HG02763 (cell line): ENCODE measurements around the gene IGSF5.
"Not testable (repeated sequence)": the region's sequence is repeated elsewhere in the genome, so short reads cannot be mapped to it uniquely, and the experiment has no call there.

Source experiments
- ATAC-seq: cut with Tn5 transposase; IDR thresholded peaks from one replicate; pipeline ENCODE4 v1.9.1; 2021; ENCODE audit warnings: mild to moderate bottlenecking, moderate library complexity; ENCODE audit not compliant: unreplicated experiment

The IGSF5 gene

DNA sequence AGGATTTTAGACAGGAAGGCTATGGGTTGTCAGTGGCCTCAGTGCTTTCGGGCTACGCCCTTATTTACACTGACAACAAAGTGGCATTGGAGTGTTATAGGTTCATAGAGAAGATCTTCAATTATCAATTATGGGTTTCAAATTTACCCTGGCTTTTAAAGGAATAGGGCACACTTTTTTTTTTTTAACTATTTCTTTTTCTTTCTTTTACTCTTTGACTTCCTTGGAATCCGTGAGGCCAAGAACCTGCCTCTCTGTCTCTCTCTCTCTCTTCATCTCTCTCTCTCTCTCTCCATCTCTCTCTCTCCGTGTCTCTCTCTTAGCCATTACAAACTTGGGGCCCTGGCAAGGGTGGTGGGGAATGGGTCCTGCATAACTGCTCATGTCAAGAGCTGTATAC lies at the start of gene IGSF5:
TSS of gene IGSF5 (plus strand) at position 301 of the 400 bp plus-strand sequence. CDS start 327 bp downstream, outside the sequence.
- ATAC-seq = not testable (repeated sequence)

DNA sequence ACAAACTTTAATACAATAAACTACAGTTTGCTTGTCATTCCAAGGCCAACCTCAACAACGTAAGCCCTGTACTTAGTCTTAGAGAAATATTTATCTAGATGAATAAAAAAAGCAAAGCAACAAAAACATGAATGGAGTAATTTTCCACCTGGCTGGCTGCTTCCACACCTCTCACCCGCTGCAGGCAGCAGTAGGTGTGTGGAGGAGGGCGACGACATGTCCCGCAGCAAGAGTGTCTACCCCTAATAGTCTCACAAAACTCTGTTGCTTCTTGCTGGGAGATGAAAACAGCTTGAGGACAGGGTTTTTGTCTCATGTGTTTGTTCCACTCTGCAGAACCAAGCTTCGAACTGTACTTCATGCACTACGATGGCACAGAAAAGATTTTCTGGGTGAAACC lies 48.8 kb upstream of the IGSF5 start:
- no peak for ATAC-seq

DNA sequence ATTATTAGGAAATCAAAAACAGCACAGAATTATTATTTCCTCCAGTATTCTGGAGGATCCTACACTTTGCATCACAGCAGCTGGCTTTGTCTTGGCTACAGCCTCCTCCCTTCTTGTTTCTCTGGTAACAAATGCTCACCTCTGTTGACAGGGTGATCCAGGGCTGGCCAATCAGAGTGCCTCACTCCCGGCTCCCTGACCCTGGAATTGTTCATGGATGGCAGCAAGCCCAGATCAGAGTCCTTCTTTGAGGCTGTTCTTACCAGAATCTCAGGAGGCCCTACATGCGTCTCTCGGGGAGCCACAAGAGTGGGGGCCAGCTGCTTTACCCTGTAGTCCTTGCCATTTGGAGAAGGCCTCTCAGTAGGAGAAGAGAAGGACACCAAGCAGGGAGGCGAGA lies 48.4 kb upstream of the IGSF5 start:
- ATAC-seq = no peak

GRCh38 chr21:39700318-39700717 lies 44.7 kb upstream of the IGSF5 start:
- no peak for ATAC-seq

DNA sequence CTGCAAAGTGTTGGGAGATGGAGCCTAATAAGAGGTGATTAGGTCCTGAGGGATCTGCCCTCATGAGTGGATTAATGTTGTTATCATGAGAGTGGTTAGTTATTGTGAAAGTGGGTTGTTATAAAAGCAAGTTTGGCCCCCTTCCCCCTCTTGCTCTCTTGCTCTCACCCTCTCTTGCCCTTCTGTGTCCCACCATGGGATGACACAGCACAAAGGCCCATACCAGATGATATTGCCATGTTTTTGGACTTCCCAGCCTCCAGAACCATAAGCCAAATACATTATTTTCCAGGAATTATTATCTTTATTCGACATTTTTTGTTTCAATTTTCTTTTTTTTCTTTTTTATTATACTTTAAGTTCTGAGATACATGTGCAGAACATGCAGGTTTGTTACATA lies 41.4 kb upstream of the IGSF5 start:
- ATAC-seq = no peak

- no peak for ATAC-seq
Measured at GRCh38 chr21:39705849-39706248, 39.1 kb upstream of the IGSF5 start.

GRCh38 chr21:39707316-39707715 lies 37.7 kb upstream of the IGSF5 start:
- no peak for ATAC-seq

DNA sequence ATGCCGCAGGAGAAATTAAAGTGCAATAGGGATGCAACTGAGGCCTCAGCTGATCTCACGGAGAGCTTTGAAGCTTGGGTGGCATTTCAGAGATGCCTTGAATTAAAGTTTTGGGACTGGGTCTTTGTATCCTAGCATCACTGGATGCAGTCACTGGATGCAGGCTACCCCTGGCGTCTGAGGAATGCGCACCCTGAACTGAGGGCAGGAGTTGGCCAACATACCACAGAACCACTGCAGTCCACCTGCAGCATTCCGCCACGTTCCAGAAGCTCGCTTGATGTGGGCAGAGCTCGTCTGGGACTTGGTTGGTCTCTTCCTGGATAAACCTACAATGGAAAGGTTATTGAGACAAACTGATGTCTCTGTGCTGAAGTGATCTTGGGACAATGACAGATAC lies 34.1 kb upstream of the IGSF5 start:
- ATAC-seq = no peak

DNA sequence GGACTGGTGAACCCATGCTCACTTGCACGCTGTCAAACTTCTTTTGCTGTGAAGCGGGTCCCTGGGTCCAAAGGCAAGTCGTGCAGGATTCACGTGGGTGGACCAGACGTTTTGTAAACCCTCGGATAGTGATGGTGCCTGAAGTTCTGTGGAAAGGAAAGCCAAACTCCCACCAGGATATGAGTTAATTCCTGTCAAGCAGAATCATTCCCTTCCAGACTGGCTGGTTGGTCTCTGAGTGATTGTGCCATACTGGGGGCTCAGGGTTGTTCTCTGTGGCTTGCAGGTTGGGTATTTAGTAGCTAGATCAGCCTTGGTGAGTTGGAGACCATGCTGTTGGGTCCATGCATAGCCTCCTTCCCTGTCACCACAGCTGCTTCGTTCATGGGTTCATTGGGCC lies 32.7 kb upstream of the IGSF5 start:
- ATAC-seq = no peak

DNA sequence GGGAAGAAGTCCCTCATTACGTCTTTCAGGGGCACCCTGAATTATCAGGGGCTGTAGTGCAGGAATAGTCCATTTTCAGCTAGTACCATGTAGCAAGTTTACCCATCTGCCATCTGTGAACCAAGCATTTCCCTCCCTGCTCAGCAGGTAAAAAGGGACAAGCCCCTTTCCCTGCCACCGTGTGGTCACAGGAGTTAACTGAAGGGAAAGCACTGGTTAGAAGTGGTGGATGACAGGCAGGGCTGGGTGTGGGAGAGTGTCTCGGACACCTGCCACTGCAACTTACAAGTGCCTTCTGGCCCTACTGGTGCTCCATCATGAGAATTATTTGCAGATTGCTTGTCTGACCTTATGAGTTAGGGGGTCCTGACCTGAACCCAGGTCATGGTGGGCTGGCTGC lies 32.0 kb upstream of the IGSF5 start:
- no peak for ATAC-seq

DNA sequence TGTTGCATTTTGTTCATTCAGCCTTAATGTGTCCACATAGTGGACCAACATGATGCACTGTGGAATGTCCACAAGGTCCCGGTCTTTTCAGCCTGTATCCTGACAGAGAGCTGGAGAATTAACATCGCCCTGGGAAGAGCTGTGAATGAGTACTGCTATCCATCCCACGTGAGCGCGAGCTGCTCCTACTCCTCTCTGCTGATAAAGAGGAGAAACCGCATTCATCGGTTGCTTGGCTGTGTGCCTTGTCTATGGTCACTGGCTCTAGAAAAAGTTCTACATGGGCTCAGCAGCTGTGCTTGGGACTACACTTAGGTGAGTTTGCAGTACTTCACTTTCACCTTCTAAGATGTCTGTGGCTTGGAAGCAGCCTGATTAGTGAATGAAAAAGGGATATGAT lies 31.1 kb upstream of the IGSF5 start:
- ATAC-seq = no peak

- no peak for ATAC-seq
Measured at GRCh38 chr21:39714331-39714730, 30.7 kb upstream of the IGSF5 start.

DNA sequence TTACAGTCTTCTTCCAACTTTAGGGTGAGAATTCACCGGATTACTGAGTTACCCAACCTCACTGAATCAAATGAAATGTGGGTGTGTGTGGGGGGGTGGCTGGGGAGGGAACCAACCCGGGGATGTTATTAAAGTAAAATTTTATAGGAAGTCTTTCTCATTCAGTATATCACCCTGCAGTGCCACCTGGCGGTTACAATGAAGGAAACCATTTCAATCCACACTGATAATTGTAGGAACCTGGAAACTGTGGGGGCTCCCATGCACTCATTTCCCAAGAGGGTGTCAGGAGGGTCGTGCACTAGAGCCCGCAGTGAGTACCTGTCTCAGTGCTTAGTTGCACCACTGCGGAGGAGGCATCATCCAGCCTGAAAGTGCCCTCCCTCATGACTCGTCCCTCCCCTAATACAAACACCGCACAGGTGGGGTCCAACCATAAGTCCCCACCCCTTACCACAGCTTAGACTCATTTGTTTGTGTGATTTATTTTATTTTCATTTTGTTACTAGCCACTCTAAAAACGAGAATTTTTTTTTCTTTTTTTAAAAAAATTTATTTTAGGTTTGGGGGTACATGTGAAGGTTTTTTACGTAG lies 29.1 kb upstream of the IGSF5 start:
- ATAC-seq = no peak

- ATAC-seq = no peak
Measured at GRCh38 chr21:39720126-39720778, 24.7 kb upstream of the IGSF5 start.

GRCh38 chr21:39721885-39722284 lies 23.1 kb upstream of the IGSF5 start:
- ATAC-seq = no peak

DNA sequence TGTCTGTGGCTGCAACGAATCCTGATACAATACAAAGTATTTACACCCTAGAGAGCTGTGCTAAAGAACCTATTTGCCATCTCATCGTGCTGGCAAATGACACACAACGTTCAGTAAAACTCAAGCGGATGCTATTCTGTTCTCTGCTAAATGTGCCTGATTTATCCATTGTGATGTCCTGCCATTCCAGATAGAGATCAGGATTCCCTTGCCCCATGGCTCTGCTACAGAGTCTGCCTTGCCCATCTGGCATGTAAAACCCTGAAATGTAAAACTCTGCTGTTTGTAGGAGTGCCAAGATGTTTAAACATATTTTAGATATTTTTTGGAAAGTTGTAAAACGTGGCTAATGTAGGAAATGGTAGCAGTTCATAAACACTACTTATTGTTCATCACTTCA lies 20.0 kb upstream of the IGSF5 start:
- ATAC-seq = no peak

DNA sequence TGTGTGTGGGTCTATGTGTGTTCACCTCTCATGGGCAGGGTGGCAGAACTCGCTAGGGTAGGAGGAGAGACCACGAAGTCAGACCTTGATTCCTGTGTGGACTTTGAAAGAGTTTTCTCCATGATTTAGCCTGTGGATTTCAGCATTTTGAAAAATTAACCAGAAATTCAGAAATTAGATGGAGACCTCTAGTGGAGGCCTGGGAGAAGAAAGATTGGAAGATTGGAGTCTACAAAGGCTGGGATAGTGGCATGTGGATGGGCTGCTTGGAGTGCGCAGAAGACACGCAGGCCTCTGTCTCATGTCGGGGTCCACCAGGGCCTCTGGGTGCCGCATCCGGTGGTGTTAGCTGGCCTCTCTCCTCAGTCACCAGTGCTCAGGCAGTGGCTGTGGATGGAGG lies 18.9 kb upstream of the IGSF5 start:
- ATAC-seq = no peak

DNA sequence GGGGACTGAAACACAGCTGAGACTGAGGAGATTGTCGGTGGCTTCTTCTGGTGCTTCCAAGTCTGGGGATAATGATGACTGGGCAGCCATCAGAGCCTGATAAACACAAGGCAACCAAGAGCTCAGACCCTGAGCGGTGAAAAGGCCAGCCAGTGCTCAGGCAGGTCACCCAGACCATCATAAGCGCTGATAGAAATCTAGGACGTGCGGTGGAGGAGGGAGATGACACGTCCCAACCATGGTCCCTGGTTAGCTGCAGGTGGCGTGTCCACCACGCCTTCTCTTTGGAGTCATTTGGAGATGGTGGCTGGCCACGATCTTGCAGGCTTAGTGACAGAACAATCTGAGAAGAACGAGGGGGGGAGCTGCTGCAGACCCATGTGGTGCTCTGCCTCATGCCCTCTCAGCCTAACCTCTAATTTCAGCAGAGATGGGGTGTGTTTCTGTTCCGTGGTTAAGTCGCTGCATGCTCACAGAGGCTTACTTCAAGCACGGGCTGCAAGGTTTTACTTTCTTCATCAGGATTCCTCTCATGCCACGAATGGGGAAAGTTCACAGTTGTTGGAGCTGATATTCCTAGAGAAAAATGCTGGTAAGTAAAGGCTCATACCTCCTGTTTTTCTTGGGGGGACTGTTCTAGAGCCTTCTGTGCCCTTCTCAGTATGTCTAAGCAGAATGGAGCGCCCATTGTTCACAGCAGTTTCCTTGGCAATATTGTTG lies 17.4 kb upstream of the IGSF5 start:
- ATAC-seq = no peak

- ATAC-seq = no peak
Measured at GRCh38 chr21:39728341-39728740, 16.6 kb upstream of the IGSF5 start.

- no peak for ATAC-seq
Measured at GRCh38 chr21:39730418-39731157, 14.4 kb upstream of the IGSF5 start.

- ATAC-seq = no peak
Measured at GRCh38 chr21:39736716-39737115, 8.3 kb upstream of the IGSF5 start.
